ENCODE results near the gene HPS1. TPM values are rescaled to one million over a fixed set of nuclear protein-coding genes. Genes with fewer than 3 reads are reported as not detected.

HPS1 gene
- total RNA-seq, 4 donors from 2014 or later = 46.5 to 83.5 (median 67.5) TPM

- Histone ChIP-seq H3K4me3 (no peak overlapping the region), H3K27ac (no peak overlapping the region), H3K27me3 (no peaks in the 10 kb centered on the region), H3K36me3 (peaks cover 93% of the 10 kb centered on the region), H3K9me3 (no peaks in the 10 kb centered on the region), H3K4me1 (no peaks in the 10 kb centered on the region)
- 100% methylated on average over 1 of the region's 1 CpG for WGBS
- no peak for DNase-seq (ENCODE audit: low spot score in 2 of 2)
- TF ChIP-seq EP300 (IDR thresholded peaks at IDR 0.05) (no peak), POLR2A (IDR thresholded peaks at IDR 0.05) (no peak), CTCF (IDR thresholded peaks at IDR 0.05) (no peak), POLR2AphosphoS5 (IDR thresholded peaks at IDR 0.05) (no peak)
Observed at GRCh38 chr10:98432330-98432729, 14.4 kb downstream of the HPS1 start.

- no peaks in the 10 kb centered on the region for H3K27me3 ChIP-seq
- no peaks in the 10 kb centered on the region for H3K9me3 ChIP-seq
- no peak overlapping the region for H3K4me3 ChIP-seq
- no peak for DNase-seq (ENCODE audit: low spot score in 2 of 2)
- H3K4me1 ChIP-seq = no peaks in the 10 kb centered on the region
- no peak overlapping the region for H3K27ac ChIP-seq
- TF ChIP-seq CTCF (IDR thresholded peaks at IDR 0.05) (no peak), EP300 (IDR thresholded peaks at IDR 0.05) (no peak), POLR2A (IDR thresholded peaks at IDR 0.05) (no peak), POLR2AphosphoS5 (IDR thresholded peaks at IDR 0.05) (no peak)
- WGBS = 91% methylated on average over 8 of the region's 8 CpGs
- peaks cover 97% of the 10 kb centered on the region for H3K36me3 ChIP-seq
Observed at GRCh38 chr10:98431016-98431415, 15.7 kb downstream of the HPS1 start.

- no peak for DNase-seq (ENCODE audit: low spot score in 2 of 2)
- WGBS = 99% methylated on average over 8 of the region's 8 CpGs
Observed at GRCh38 chr10:98430427-98430826, 16.3 kb downstream of the HPS1 start.

GRCh38 chr10:98429320-98430072 is 17.2 kb downstream of the HPS1 start:
- H3K36me3 ChIP-seq = peaks cover 96% of the 10 kb centered on the region
- no peaks in the 10 kb centered on the region for H3K27me3 ChIP-seq
- H3K4me3 ChIP-seq = no peak overlapping the region
- no peaks in the 10 kb centered on the region for H3K4me1 ChIP-seq
- 93% methylated on average over 15 of the region's 22 CpGs for WGBS
- no peak for DNase-seq (ENCODE audit: low spot score in 2 of 2)
- no peaks in the 10 kb centered on the region for H3K9me3 ChIP-seq
- no peak overlapping the region for H3K27ac ChIP-seq
- no peak for TF ChIP-seq EP300 (IDR thresholded peaks at IDR 0.05)
- no peak for TF ChIP-seq POLR2AphosphoS5 (IDR thresholded peaks at IDR 0.05)
- no peak for TF ChIP-seq POLR2A (IDR thresholded peaks at IDR 0.05)
- no peak for TF ChIP-seq CTCF (IDR thresholded peaks at IDR 0.05)

More at GRCh38 chr10:98430427-98430826, 16.3 kb downstream of the HPS1 start:
- Histone ChIP-seq H3K4me1 (no peaks in the 10 kb centered on the region), H3K27ac (no peak overlapping the region), H3K36me3 (peaks cover 97% of the 10 kb centered on the region), H3K9me3 (no peaks in the 10 kb centered on the region), H3K27me3 (no peaks in the 10 kb centered on the region), H3K4me3 (no peak overlapping the region)
- no peak for TF ChIP-seq POLR2AphosphoS5 (IDR thresholded peaks at IDR 0.05)
- TF ChIP-seq CTCF (IDR thresholded peaks at IDR 0.05) = no peak
- TF ChIP-seq EP300 (IDR thresholded peaks at IDR 0.05) = no peak
- no peak for TF ChIP-seq POLR2A (IDR thresholded peaks at IDR 0.05)

GRCh38 chr10:98427011-98427515 is 19.7 kb downstream of the HPS1 start:
- Histone ChIP-seq H3K9me3 (no peaks in the 10 kb centered on the region), H3K36me3 (peaks cover 93% of the 10 kb centered on the region), H3K4me3 (no peak overlapping the region), H3K4me1 (no peaks in the 10 kb centered on the region), H3K27ac (no peak overlapping the region), H3K27me3 (no peaks in the 10 kb centered on the region)
- no peak for TF ChIP-seq EP300 (IDR thresholded peaks at IDR 0.05)
- no peak for TF ChIP-seq CTCF (IDR thresholded peaks at IDR 0.05)
- TF ChIP-seq POLR2A (IDR thresholded peaks at IDR 0.05) = no peak
- TF ChIP-seq POLR2AphosphoS5 (IDR thresholded peaks at IDR 0.05) = no peak
- no peak for DNase-seq (ENCODE audit: low spot score in 2 of 2)
- 93% methylated on average over 3 of the region's 7 CpGs for WGBS
